Gastroesophageal sphincter (tissue), 3 donors: ENCODE measurements around the gene DCTN5.

ENCODE experiments used
- CTCF ChIP-seq, 4 experiments: fragments of 200-600 bp in 2 of 4; fragments of 450-650 bp in 2 of 4; sonication (generic) in 1 of 4; IDR thresholded peaks; one replicate each; pipeline ENCODE4 v1.5.1; 2017 to 2019; ENCODE audit warnings: antibody characterized with exemption in 4 of 4, mild to moderate bottlenecking in 2 of 4, moderate library complexity in 2 of 4
- EP300 ChIP-seq: sonication (generic); formaldehyde crosslinking; IDR thresholded peaks from one replicate; pipeline ENCODE4 v1.6.1; 2017; ENCODE audit warnings: antibody characterized with exemption, mild to moderate bottlenecking
- POLR2A ChIP-seq, 2 donors: fragments of 450-650 bp; IDR thresholded peaks; one replicate each; pipeline ENCODE4 v1.6.1; 2017; ENCODE audit warnings: antibody characterized with exemption in 2 of 2, mild to moderate bottlenecking in 2 of 2, moderate library complexity in 1 of 2
- POLR2AphosphoS5 ChIP-seq: sonication (generic); formaldehyde crosslinking; IDR thresholded peaks from one replicate; pipeline ENCODE4 v1.6.1; 2017; ENCODE audit warnings: antibody characterized with exemption

GRCh38 chr16:23609929-23610328, 31.3 kb upstream of the DCTN5 start:
- no peak for TF ChIP-seq POLR2A (IDR thresholded peaks at IDR 0.05)
- no peak for TF ChIP-seq CTCF (IDR thresholded peaks at IDR 0.05)
- TF ChIP-seq EP300: no peak
- TF ChIP-seq POLR2AphosphoS5: no peak
